Upper lobe of left lung (tissue), 4 donors: ENCODE data around the gene RNF180.

Experiments used
- EP300 ChIP-seq, 4 donors: sonication (generic); formaldehyde crosslinking; IDR thresholded peaks; one replicate each; pipeline ENCODE4 v1.5.1; 2017; ENCODE audit warnings: antibody characterized with exemption in 4 of 4, control low read depth in 2 of 4
- POLR2A ChIP-seq, 4 donors: fragments of 450-650 bp; IDR thresholded peaks; one replicate each; pipeline ENCODE4 v1.5.1; 2016 to 2017; ENCODE audit warnings: antibody characterized with exemption in 4 of 4, mild to moderate bottlenecking in 2 of 4
- POLR2AphosphoS5 ChIP-seq, 2 donors: sonication (generic); formaldehyde crosslinking; IDR thresholded peaks; one replicate each; pipeline ENCODE4 v1.5.1; 2017; ENCODE audit warnings: antibody characterized with exemption in 2 of 2
- TF ChIP-seq, protein P1 (sequence below), 6 experiments: fragments of 450-650 bp in 4 of 6; fragments of 200-600 bp in 2 of 6; sonication (generic) in 2 of 6; IDR thresholded peaks; one replicate each; pipeline ENCODE4 v1.5.1; 2016 to 2019; ENCODE audit warnings: antibody characterized with exemption in 6 of 6

GRCh38 chr5:64418013-64418412 lies 252.4 kb downstream of the RNF180 start:
- no peak for TF ChIP-seq POLR2A (IDR thresholded peaks at IDR 0.05)
- TF ChIP-seq, protein P1, sequence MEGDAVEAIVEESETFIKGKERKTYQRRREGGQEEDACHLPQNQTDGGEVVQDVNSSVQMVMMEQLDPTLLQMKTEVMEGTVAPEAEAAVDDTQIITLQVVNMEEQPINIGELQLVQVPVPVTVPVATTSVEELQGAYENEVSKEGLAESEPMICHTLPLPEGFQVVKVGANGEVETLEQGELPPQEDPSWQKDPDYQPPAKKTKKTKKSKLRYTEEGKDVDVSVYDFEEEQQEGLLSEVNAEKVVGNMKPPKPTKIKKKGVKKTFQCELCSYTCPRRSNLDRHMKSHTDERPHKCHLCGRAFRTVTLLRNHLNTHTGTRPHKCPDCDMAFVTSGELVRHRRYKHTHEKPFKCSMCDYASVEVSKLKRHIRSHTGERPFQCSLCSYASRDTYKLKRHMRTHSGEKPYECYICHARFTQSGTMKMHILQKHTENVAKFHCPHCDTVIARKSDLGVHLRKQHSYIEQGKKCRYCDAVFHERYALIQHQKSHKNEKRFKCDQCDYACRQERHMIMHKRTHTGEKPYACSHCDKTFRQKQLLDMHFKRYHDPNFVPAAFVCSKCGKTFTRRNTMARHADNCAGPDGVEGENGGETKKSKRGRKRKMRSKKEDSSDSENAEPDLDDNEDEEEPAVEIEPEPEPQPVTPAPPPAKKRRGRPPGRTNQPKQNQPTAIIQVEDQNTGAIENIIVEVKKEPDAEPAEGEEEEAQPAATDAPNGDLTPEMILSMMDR (IDR thresholded peaks at IDR 0.05) = no peak
- TF ChIP-seq EP300 (IDR thresholded peaks at IDR 0.05) = no peak
- TF ChIP-seq POLR2AphosphoS5 (IDR thresholded peaks at IDR 0.05) = no peak
